Transverse colon (tissue), 4 donors: ENCODE results near the gene SESN1. TPM values are rescaled to one million over a fixed set of nuclear protein-coding genes. Genes with fewer than 3 reads are reported as not detected.

Source experiments
- DNase-seq: peaks from one replicate; pipeline ENCODE4 v3.0.0-alpha.2; 2019
- H3K27ac ChIP-seq, 4 donors: fragments of 200-600 bp; sonication (generic); 2 replicates each; pipeline ENCODE4 v1.5.1; 2016 to 2018; ENCODE audit warnings: inconsistent platforms in 4 of 4
- H3K27me3 ChIP-seq: fragments of 200-600 bp; sonication (generic); 2 replicates; pipeline ENCODE4 v1.5.1; 2017; ENCODE audit warnings: inconsistent platforms
- H3K36me3 ChIP-seq, 4 donors: fragments of 200-600 bp; sonication (generic); 2 replicates each; pipeline ENCODE4 v1.5.1; 2017 to 2019; ENCODE audit warnings: inconsistent platforms in 4 of 4
- H3K4me1 ChIP-seq, 4 donors: fragments of 200-600 bp; sonication (generic); 2 replicates each; pipeline ENCODE4 v1.5.1; 2017 to 2020; ENCODE audit warnings: inconsistent platforms in 4 of 4
- H3K4me3 ChIP-seq, 4 donors: fragments of 200-600 bp; sonication (generic); 1 replicate in 1 of 4; 2 replicates in 3 of 4; pipeline versions ENCODE4 v1.5.1 to v1.6.1; 2017 to 2019; ENCODE audit warnings: inconsistent platforms in 4 of 4
- H3K9me3 ChIP-seq, 2 donors: fragments of 200-600 bp; sonication (generic); 2 replicates each; pipeline ENCODE4 v1.5.1; 2017 to 2019; ENCODE audit warnings: inconsistent platforms in 2 of 2
- CTCF ChIP-seq, 5 experiments: fragments of 200-600 bp in 3 of 5; fragments of 450-650 bp in 2 of 5; sonication (generic) in 3 of 5; IDR thresholded peaks; 1 replicate in 2 of 5; 2 replicates in 3 of 5; pipeline ENCODE4 v1.5.1; 2016 to 2017; ENCODE audit warnings: antibody characterized with exemption in 5 of 5, inconsistent platforms in 3 of 5, mild to moderate bottlenecking in 2 of 5, moderate library complexity in 1 of 5
- EP300 ChIP-seq: sonication (generic); formaldehyde crosslinking; IDR thresholded peaks from one replicate; pipeline ENCODE4 v1.6.1; 2017; ENCODE audit warnings: antibody characterized with exemption, low read depth
- POLR2A ChIP-seq: fragments of 450-650 bp; IDR thresholded peaks from one replicate; pipeline ENCODE4 v1.6.1; 2016; ENCODE audit warnings: antibody characterized with exemption, mild to moderate bottlenecking, moderate library complexity
- POLR2AphosphoS5 ChIP-seq, 3 donors: sonication (generic); formaldehyde crosslinking; IDR thresholded peaks; one replicate each; pipeline ENCODE4 v1.6.1; 2016; ENCODE audit warnings: antibody characterized with exemption in 3 of 3
- WGBS, 2 donors: methylation state at CpG; one replicate each; pipeline ENCODE4 v1.1.5; 2018; ENCODE audit warnings: low coverage in 1 of 2; 5-methylcytosine and 5-hydroxymethylcytosine counted together
- in situ Hi-C, 4 donors: fragments of 200-750 bp; cut with MboI; loops; one replicate each; pipeline versions ENCODE4 v1.15.0 to v1.15.1; 2017; ENCODE audit warnings: low sequenced_read_pairs in 3 of 4, low pct_ligation_motif_present in 1 of 4, low pct_unique_long_range_greater_than_20kb in 1 of 4
- intact Hi-C: fragments of 100-400 bp; cut with DNase I; formaldehyde crosslinking; loops from one replicate; pipeline ENCODE4 v1.15.1; 2023; ENCODE audit warnings: low total_unique reads
- total RNA-seq, 4 donors: library from RNA; depleted of rRNA; stranded (reverse); fragments of >200 nt; gene quantifications; one replicate each; pipeline ENCODE4 v1.1.0, GENCODE V29; 2016

The SESN1 gene
- total RNA-seq, 4 donors from 2014 or later: 43.1 to 73.4 (median 48.7) TPM

GRCh38 chr6:109081026-109081425 is 13.6 kb downstream of the SESN1 start:
- peak overlapping the region in 1 of 4 donors; percentile 28 for H3K27ac ChIP-seq
- no peak for TF ChIP-seq POLR2AphosphoS5 (IDR thresholded peaks at IDR 0.05)
- no peak for TF ChIP-seq POLR2A
- no peak for TF ChIP-seq CTCF (IDR thresholded peaks at IDR 0.05)
- no peak for TF ChIP-seq EP300
- intact Hi-C loops (no loop called here), in situ Hi-C loops (loop anchor here in 1 of 4 donors (25.0 kb wide), 1 partner anchor 1119 kb away; the partner anchor contains the start of gene SEC63)
- H3K27me3 ChIP-seq: no peaks in the 10 kb centered on the region
- peaks cover 0 to 43% (median 14%) of the 10 kb centered on the region in 4 donors for H3K4me1 ChIP-seq
- no peak for DNase-seq
- no peak overlapping the region for H3K4me3 ChIP-seq
- H3K36me3 ChIP-seq: no peaks in the 10 kb centered on the region
- H3K9me3 ChIP-seq: no peaks in the 10 kb centered on the region
- WGBS, 2 donors: 89% methylated on average over 1 of the region's 1 CpG

GRCh38 chr6:109079981-109080380 is 14.7 kb downstream of the SESN1 start:
- Histone ChIP-seq H3K4me1 (peaks cover 0 to 47% (median 15%) of the 10 kb centered on the region in 4 donors), H3K36me3 (no peaks in the 10 kb centered on the region), H3K27ac (peak overlapping the region; percentile 26 to 65 (median 54)), H3K9me3 (no peaks in the 10 kb centered on the region), H3K4me3 (no peak overlapping the region), H3K27me3 (no peaks in the 10 kb centered on the region)
- intact Hi-C loops: loop anchor here (10.0 kb wide), 1 partner anchor 535 kb away; no protein-coding TSS in a partner anchor
- WGBS, 2 donors: 34 to 38% methylated on average over 4 of the region's 4 CpGs
- no peak for TF ChIP-seq POLR2A
- TF ChIP-seq EP300: no peak
- TF ChIP-seq POLR2AphosphoS5 (IDR thresholded peaks at IDR 0.05): peak in 1 of 3 donors; percentile 8
- TF ChIP-seq CTCF (IDR thresholded peaks at IDR 0.05): no peak
- in situ Hi-C loops: loop anchor here in 3 of 4 donors (10.0 to 25.0 kb wide), 2 partner anchors 535 to 1118 kb away; partner anchors contain the start of gene SEC63 (in 1 of the 3)
- no peak for DNase-seq

GRCh38 chr6:109076377-109076776 is 18.3 kb downstream of the SESN1 start:
- no peaks in the 10 kb centered on the region for H3K9me3 ChIP-seq
- H3K36me3 ChIP-seq: no peaks in the 10 kb centered on the region
- H3K4me1 ChIP-seq: peaks cover 9 to 60% (median 25%) of the 10 kb centered on the region in 4 donors
- in situ Hi-C loops (loop anchor here in 3 of 4 donors (10.0 to 25.0 kb wide), 2 partner anchors 532 to 1114 kb away; partner anchors contain the start of gene SEC63 (in 1 of the 3)), intact Hi-C loops (loop anchor here (10.0 kb wide), 1 partner anchor 532 kb away; no protein-coding TSS in a partner anchor)
- no peak overlapping the region for H3K4me3 ChIP-seq
- 34 to 53% methylated on average over 3 of the region's 3 CpGs for WGBS, 2 donors
- no peak for TF ChIP-seq CTCF (IDR thresholded peaks at IDR 0.05)
- no peak for TF ChIP-seq EP300
- TF ChIP-seq POLR2AphosphoS5 (IDR thresholded peaks at IDR 0.05): no peak
- TF ChIP-seq POLR2A: no peak
- no peak for DNase-seq
- no peaks in the 10 kb centered on the region for H3K27me3 ChIP-seq
- no peak overlapping the region for H3K27ac ChIP-seq

- no peak overlapping the region for H3K4me3 ChIP-seq
- H3K4me1 ChIP-seq: peaks cover 9 to 64% (median 26%) of the 10 kb centered on the region in 4 donors
- TF ChIP-seq EP300 (no peak), CTCF (IDR thresholded peaks at IDR 0.05) (no peak), POLR2AphosphoS5 (IDR thresholded peaks at IDR 0.05) (no peak), POLR2A (no peak)
- H3K27ac ChIP-seq: no peak overlapping the region
- no peaks in the 10 kb centered on the region for H3K36me3 ChIP-seq
- in situ Hi-C loops: loop anchor here in 3 of 4 donors (10.0 to 25.0 kb wide), 2 partner anchors 531 to 1114 kb away; partner anchors contain the start of gene SEC63 (in 1 of the 3)
- no peaks in the 10 kb centered on the region for H3K9me3 ChIP-seq
- DNase-seq: no peak
- H3K27me3 ChIP-seq: no peaks in the 10 kb centered on the region
- intact Hi-C loops: loop anchor here (10.0 kb wide), 1 partner anchor 531 kb away; no protein-coding TSS in a partner anchor
These were observed 18.7 kb downstream of the SESN1 start for GRCh38 chr6:109075934-109076333.
